ENCODE measurements around the gene CASZ1.

- TF ChIP-seq, protein P1, sequence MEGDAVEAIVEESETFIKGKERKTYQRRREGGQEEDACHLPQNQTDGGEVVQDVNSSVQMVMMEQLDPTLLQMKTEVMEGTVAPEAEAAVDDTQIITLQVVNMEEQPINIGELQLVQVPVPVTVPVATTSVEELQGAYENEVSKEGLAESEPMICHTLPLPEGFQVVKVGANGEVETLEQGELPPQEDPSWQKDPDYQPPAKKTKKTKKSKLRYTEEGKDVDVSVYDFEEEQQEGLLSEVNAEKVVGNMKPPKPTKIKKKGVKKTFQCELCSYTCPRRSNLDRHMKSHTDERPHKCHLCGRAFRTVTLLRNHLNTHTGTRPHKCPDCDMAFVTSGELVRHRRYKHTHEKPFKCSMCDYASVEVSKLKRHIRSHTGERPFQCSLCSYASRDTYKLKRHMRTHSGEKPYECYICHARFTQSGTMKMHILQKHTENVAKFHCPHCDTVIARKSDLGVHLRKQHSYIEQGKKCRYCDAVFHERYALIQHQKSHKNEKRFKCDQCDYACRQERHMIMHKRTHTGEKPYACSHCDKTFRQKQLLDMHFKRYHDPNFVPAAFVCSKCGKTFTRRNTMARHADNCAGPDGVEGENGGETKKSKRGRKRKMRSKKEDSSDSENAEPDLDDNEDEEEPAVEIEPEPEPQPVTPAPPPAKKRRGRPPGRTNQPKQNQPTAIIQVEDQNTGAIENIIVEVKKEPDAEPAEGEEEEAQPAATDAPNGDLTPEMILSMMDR (conservative IDR thresholded peaks at IDR 0.05 in 1 of 2, IDR thresholded peaks at IDR 0.05 in 1 of 2; ENCODE audit: low read depth in 1 of 2, low read length in 2 of 2) = no peak
- TF ChIP-seq EZH2 (IDR thresholded peaks at IDR 0.05; ENCODE audit: low read length, missing control alignments) = no peak
These were observed 123.2 kb downstream of the CASZ1 start for GRCh38 chr1:10673109-10673711.
